Ishikawa (cell line): ENCODE results near the gene CORO1C.

Experiments
- CEBPB ChIP-seq: IDR thresholded peaks from 2 replicates; pipeline ENCODE4 v1.6.1; 2012
- CREB1 ChIP-seq: IDR thresholded peaks from 2 replicates; pipeline ENCODE4 v1.6.1; 2012; ENCODE audit warnings: low read depth
- EGR1 ChIP-seq: IDR thresholded peaks from 2 replicates; pipeline ENCODE4 v1.6.1; 2012
- EP300 ChIP-seq: IDR thresholded peaks from 2 replicates; pipeline ENCODE4 v1.6.1; 2012; ENCODE audit warnings: borderline replicate concordance
- FOXM1 ChIP-seq: IDR thresholded peaks from 2 replicates; pipeline ENCODE4 v1.6.1; 2012; ENCODE audit warnings: low read depth, borderline replicate concordance
- NFIC ChIP-seq: IDR thresholded peaks from 2 replicates; pipeline ENCODE4 v1.6.1; 2012
- RAD21 ChIP-seq: IDR thresholded peaks from 2 replicates; pipeline ENCODE4 v1.6.1; 2012; ENCODE audit warnings: low read depth
- TAF1 ChIP-seq: IDR thresholded peaks from 2 replicates; pipeline ENCODE4 v1.6.1; 2012; ENCODE audit warnings: low read depth, mild to moderate bottlenecking
- TCF12 ChIP-seq: IDR thresholded peaks from 2 replicates; pipeline ENCODE4 v1.6.1; 2012; ENCODE audit warnings: low read depth
- TEAD4 ChIP-seq: IDR thresholded peaks from 2 replicates; pipeline ENCODE4 v1.6.1; 2012
- YY1 ChIP-seq: IDR thresholded peaks from 2 replicates; pipeline ENCODE4 v1.6.1; 2012; ENCODE audit warnings: low read depth
- ZBTB7A ChIP-seq: IDR thresholded peaks from 2 replicates; pipeline ENCODE4 v1.6.1; 2012; ENCODE audit warnings: low read depth
- TF ChIP-seq, protein P1 (sequence below): IDR thresholded peaks from 2 replicates; pipeline ENCODE4 v1.6.1; 2012; ENCODE audit warnings: low read depth, mild to moderate bottlenecking
- TF ChIP-seq, protein P2 (sequence below): IDR thresholded peaks from 2 replicates; pipeline ENCODE4 v1.6.1; 2012

Gene CORO1C

GRCh38 chr12:108615918-108616317, 115.4 kb downstream of the CORO1C start:
- no peak for TF ChIP-seq TCF12
- TF ChIP-seq EGR1 = no peak
- TF ChIP-seq TAF1 = no peak
- no peak for TF ChIP-seq TEAD4
- no peak for TF ChIP-seq CREB1
- no peak for TF ChIP-seq ZBTB7A
- TF ChIP-seq EP300 = no peak
- no peak for TF ChIP-seq FOXM1
- TF ChIP-seq, protein P1, sequence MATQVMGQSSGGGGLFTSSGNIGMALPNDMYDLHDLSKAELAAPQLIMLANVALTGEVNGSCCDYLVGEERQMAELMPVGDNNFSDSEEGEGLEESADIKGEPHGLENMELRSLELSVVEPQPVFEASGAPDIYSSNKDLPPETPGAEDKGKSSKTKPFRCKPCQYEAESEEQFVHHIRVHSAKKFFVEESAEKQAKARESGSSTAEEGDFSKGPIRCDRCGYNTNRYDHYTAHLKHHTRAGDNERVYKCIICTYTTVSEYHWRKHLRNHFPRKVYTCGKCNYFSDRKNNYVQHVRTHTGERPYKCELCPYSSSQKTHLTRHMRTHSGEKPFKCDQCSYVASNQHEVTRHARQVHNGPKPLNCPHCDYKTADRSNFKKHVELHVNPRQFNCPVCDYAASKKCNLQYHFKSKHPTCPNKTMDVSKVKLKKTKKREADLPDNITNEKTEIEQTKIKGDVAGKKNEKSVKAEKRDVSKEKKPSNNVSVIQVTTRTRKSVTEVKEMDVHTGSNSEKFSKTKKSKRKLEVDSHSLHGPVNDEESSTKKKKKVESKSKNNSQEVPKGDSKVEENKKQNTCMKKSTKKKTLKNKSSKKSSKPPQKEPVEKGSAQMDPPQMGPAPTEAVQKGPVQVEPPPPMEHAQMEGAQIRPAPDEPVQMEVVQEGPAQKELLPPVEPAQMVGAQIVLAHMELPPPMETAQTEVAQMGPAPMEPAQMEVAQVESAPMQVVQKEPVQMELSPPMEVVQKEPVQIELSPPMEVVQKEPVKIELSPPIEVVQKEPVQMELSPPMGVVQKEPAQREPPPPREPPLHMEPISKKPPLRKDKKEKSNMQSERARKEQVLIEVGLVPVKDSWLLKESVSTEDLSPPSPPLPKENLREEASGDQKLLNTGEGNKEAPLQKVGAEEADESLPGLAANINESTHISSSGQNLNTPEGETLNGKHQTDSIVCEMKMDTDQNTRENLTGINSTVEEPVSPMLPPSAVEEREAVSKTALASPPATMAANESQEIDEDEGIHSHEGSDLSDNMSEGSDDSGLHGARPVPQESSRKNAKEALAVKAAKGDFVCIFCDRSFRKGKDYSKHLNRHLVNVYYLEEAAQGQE = no peak
- TF ChIP-seq YY1 = no peak
- no peak for TF ChIP-seq CEBPB
- no peak for TF ChIP-seq RAD21
- TF ChIP-seq, protein P2, sequence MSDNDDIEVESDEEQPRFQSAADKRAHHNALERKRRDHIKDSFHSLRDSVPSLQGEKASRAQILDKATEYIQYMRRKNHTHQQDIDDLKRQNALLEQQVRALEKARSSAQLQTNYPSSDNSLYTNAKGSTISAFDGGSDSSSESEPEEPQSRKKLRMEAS = no peak

DNA sequence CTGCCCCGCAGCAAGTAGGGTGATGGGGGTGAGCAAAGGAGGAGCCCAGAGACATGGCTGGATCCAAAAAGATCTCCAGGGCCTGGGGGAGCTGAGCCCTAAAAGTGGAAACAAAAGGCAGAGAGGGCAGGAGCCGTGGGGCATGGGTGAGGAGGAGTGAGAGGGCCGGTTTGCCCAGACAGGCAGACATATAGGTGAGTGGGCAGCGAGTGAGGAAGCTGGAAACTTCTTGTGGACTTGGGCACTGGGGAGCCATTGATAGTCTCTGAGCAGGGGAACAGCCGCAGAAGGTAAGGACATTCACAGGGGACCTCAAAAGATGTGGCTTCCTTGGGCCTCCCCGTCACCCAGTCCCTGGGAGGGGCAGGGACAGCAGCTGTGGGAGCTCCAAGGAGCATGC, 116.7 kb downstream of the CORO1C start:
- no peak for TF ChIP-seq EGR1
- TF ChIP-seq FOXM1 = no peak
- TF ChIP-seq NFIC = no peak
- TF ChIP-seq TAF1 = no peak
- TF ChIP-seq, protein P1 = no peak
- no peak for TF ChIP-seq EP300
- TF ChIP-seq CEBPB = no peak
- TF ChIP-seq, protein P2 = no peak
- TF ChIP-seq TCF12 = no peak
- no peak for TF ChIP-seq CREB1
- TF ChIP-seq ZBTB7A = no peak
- no peak for TF ChIP-seq TEAD4

GRCh38 chr12:108614041-108614440, 117.3 kb downstream of the CORO1C start:
- TF ChIP-seq EGR1 (no peak), NFIC (no peak), TAF1 (no peak), TEAD4 (no peak), RAD21 (no peak), FOXM1 (no peak), YY1 (no peak), TCF12 (no peak), CREB1 (no peak)
- TF ChIP-seq, protein P2 = no peak
- TF ChIP-seq, protein P1 = no peak

- TF ChIP-seq EP300 (no peak), FOXM1 (no peak), TEAD4 (no peak), RAD21 (no peak), TAF1 (no peak)
Observed at GRCh38 chr12:108613548-108613947, 117.8 kb downstream of the CORO1C start.

- TF ChIP-seq, protein P2 = no peak
- 0 out of 2 replicates have a peak, but pooled peaks have one; percentile 9 for TF ChIP-seq CEBPB
Observed at GRCh38 chr12:108612788-108613282, 118.5 kb downstream of the CORO1C start.
